ENCODE results near the gene WWOX.

The WWOX gene

GRCh38 chr16:78919852-78920251, 820.4 kb downstream of the WWOX start:
- DNase-seq, result no peak

GRCh38 chr16:78920621-78921020, 821.2 kb downstream of the WWOX start:
- DNase-seq, result no peak

GRCh38 chr16:78925083-78925767, 825.8 kb downstream of the WWOX start:
- DNase-seq, result peak; percentile 56 to 72 (median 64)

- no peak for DNase-seq
These were observed 827.3 kb downstream of the WWOX start for GRCh38 chr16:78926723-78927210.

- no peak for DNase-seq
These were observed 828.3 kb downstream of the WWOX start for GRCh38 chr16:78927766-78928165.

- DNase-seq, result no peak
These were observed 830.4 kb downstream of the WWOX start for GRCh38 chr16:78929841-78930240.

GRCh38 chr16:78930561-78930960, 831.1 kb downstream of the WWOX start:
- no peak for DNase-seq

- DNase-seq, result no peak
These were observed 831.8 kb downstream of the WWOX start for GRCh38 chr16:78931267-78931666.

- DNase-seq, result no peak
These were observed 832.2 kb downstream of the WWOX start for GRCh38 chr16:78931678-78932077.

GRCh38 chr16:78932355-78932943, 833.0 kb downstream of the WWOX start:
- DNase-seq, result no peak

GRCh38 chr16:78936060-78936459, 836.6 kb downstream of the WWOX start:
- no peak for DNase-seq

- peak; percentile 19 to 46 (median 33) for DNase-seq
These were observed 840.1 kb downstream of the WWOX start for GRCh38 chr16:78939597-78939996.

GRCh38 chr16:78942625-78943245, 843.3 kb downstream of the WWOX start:
- DNase-seq, result peak in 3 of 4 experiments; percentile 19 to 36 (median 22)

GRCh38 chr16:78945336-78945735, 845.9 kb downstream of the WWOX start:
- no peak for DNase-seq

GRCh38 chr16:78946556-78946955, 847.1 kb downstream of the WWOX start:
- DNase-seq, result no peak

- no peak for DNase-seq
These were observed 851.3 kb downstream of the WWOX start for GRCh38 chr16:78950768-78951167.

- DNase-seq, result no peak
These were observed 853.2 kb downstream of the WWOX start for GRCh38 chr16:78952630-78953029.

GRCh38 chr16:78953526-78953925, 854.1 kb downstream of the WWOX start:
- no peak for DNase-seq

GRCh38 chr16:78955206-78955605, 855.8 kb downstream of the WWOX start:
- DNase-seq, result no peak

GRCh38 chr16:78956859-78957258, 857.4 kb downstream of the WWOX start:
- DNase-seq, result no peak

GRCh38 chr16:78957317-78958100, 858.1 kb downstream of the WWOX start:
- DNase-seq, result no peak

- DNase-seq, result peak in 1 of 4 experiments; percentile 8
These were observed 862.0 kb downstream of the WWOX start for GRCh38 chr16:78961464-78961863.

GRCh38 chr16:78962457-78962929, 863.0 kb downstream of the WWOX start:
- DNase-seq, result no peak
